ENCODE measurements around the gene LONRF2.
A peak's percentile ranks its signal among the peaks of the same experiment; 100 is the strongest.

LONRF2 gene

DNA sequence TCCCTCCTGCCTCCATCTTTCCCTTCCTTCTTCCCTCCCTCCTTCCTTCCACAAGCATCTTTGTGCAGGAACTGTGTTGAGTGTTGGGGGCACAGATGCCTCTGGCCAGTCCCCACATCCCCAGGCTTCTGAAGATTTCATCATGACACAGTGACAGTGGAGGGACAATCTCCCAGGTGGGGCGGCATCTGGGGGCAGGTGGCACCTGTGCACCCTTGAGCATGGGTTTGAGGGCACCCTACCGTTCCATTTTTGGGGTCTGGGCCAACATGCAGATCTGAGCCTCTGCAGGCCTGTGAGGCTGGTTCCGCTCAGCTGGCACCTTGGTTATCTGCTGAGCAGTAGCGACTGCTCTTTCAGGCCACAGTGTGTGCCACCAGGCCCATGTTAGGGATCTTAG lies 57.6 kb downstream of the LONRF2 start:
- TF ChIP-seq, protein P1, sequence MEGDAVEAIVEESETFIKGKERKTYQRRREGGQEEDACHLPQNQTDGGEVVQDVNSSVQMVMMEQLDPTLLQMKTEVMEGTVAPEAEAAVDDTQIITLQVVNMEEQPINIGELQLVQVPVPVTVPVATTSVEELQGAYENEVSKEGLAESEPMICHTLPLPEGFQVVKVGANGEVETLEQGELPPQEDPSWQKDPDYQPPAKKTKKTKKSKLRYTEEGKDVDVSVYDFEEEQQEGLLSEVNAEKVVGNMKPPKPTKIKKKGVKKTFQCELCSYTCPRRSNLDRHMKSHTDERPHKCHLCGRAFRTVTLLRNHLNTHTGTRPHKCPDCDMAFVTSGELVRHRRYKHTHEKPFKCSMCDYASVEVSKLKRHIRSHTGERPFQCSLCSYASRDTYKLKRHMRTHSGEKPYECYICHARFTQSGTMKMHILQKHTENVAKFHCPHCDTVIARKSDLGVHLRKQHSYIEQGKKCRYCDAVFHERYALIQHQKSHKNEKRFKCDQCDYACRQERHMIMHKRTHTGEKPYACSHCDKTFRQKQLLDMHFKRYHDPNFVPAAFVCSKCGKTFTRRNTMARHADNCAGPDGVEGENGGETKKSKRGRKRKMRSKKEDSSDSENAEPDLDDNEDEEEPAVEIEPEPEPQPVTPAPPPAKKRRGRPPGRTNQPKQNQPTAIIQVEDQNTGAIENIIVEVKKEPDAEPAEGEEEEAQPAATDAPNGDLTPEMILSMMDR (IDR thresholded peaks at IDR 0.05; ENCODE audit: insufficient read depth, low read length, missing control alignments), result no peak
- no peak overlapping the region for H3K4me3 ChIP-seq (ENCODE audit: low read depth, low read length)
- no peak for DNase-seq (ENCODE audit: low read depth, low spot score)
- CTCF ChIA-PET, result interaction anchor here (5.2 to 14.1 kb wide), 5 partner anchors 11 to 706 kb away, joined by 105 to 504 read pairs (median 125); no protein-coding TSS in a partner anchor
- POLR2A ChIA-PET, result no interaction called here

DNA sequence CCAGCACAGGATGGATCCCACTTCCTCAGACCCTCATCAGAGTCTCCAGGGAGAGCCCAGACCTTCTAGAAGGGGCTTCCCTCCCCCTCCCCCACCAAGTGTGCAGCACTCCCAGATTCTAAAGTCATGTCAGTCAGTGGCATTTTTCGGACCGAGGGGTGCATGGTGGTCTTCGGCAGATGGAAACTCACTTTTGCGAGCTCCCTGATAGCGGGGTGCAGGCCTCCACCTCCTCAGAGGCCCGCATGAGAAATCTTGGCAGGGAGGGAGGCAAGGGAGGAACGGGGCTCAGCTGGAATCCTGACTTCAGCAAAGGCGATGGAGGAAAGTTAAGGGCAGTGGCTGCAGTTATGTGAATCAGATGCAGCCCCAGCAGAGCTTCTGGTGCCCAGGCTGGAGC lies 58.2 kb downstream of the LONRF2 start:
- CTCF ChIA-PET, result interaction anchor here (1.1 to 14.1 kb wide), 10 partner anchors 11 to 706 kb away, joined by 3 to 504 read pairs (median 88); no protein-coding TSS in a partner anchor
- POLR2A ChIA-PET, result no interaction called here
- no peak for DNase-seq (ENCODE audit: low read depth, low spot score)
- H3K4me3 ChIP-seq (ENCODE audit: low read depth, low read length), result no peak overlapping the region
- TF ChIP-seq, protein P1 (IDR thresholded peaks at IDR 0.05; ENCODE audit: insufficient read depth, low read length, missing control alignments), result no peak

DNA sequence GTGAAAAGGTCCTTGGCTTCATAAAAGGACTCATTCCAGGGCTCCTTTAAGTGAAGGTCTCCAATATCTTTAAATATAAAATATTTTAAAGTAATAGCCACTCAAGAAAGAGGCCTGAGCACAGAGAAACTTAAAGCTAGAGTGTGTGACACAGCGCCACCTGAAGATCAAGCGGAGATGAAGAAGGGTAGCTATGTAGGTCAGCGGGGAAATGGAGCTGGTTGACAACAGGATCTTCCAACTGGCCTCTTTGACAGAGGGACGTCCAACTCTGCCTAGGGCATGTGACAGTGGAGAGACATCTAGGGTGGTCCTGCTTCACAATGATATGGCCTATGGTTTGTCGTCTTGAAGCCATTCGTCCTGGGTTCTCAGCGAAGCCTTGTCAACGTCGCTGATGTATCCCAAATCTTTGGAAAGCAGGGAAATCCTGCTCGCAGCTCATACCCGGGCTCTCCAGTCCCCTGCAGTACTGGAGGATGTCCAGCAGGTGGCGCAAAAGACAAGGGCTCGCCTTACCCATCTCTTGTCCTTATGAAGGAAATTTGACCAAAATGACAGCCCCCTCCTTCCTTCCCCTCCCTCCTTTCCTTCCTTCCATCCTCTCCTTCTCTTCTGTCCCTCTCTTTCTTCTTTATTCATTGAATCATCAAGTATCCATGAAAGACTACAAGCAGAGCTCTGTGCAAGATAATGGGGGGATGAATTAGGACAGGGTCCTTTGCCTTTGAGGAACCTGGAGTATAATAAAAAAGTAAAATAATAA lies 59.6 kb downstream of the LONRF2 start:
- TF ChIP-seq, protein P1 (IDR thresholded peaks at IDR 0.05; ENCODE audit: insufficient read depth, low read length, missing control alignments), result peak; percentile 94
- CTCF ChIA-PET, result interaction anchor here (0.6 to 14.1 kb wide), 73 partner anchors 12 to 1850 kb away, joined by 3 to 504 read pairs (median 4); partner anchors contain the start of genes EIF5B, MITD1, MRPL30 and REV1

DNA sequence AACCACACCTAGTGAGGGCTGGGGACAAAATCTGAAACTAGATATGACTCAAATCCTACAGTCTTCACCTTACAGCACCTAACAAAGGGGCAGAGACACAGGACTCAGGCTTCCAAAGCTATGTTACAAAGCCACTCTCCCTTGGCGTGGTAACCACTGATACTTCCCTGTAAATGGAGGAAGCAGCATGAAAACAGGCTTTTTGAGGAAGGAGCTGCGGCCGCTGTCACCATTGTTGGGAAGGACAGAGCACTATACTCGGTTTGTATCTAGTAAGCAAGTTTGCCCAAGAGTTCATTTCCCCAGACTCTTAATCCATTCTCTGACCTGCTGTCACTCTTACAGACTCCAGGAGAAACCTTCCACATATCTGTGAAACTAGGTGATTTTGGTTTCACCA lies 60.3 kb downstream of the LONRF2 start:
- no peak overlapping the region for H3K4me3 ChIP-seq (ENCODE audit: low read depth, low read length)
- POLR2A ChIA-PET, result interaction anchor here (0.8 kb wide), 1 partner anchor 119 kb away, joined by 3 read pairs; no protein-coding TSS in a partner anchor
- TF ChIP-seq, protein P1 (IDR thresholded peaks at IDR 0.05; ENCODE audit: insufficient read depth, low read length, missing control alignments), result no peak
- DNase-seq (ENCODE audit: low read depth, low spot score), result no peak
- CTCF ChIA-PET, result interaction anchor here (0.7 to 14.1 kb wide), 76 partner anchors 12 to 1849 kb away, joined by 3 to 504 read pairs (median 4); partner anchors contain the start of genes EIF5B, MITD1, MRPL30 and REV1

More for the DNA sequence above, 59.6 kb downstream of the LONRF2 start:
- peak overlapping the region; percentile 18; the same call in 1 of the 2 replicates for H3K4me3 ChIP-seq (ENCODE audit: low read depth, low read length)
- no peak for DNase-seq (ENCODE audit: low read depth, low spot score)
- POLR2A ChIA-PET, result interaction anchor here (0.8 kb wide), 1 partner anchor 118 kb away, joined by 3 read pairs; no protein-coding TSS in a partner anchor

DNA sequence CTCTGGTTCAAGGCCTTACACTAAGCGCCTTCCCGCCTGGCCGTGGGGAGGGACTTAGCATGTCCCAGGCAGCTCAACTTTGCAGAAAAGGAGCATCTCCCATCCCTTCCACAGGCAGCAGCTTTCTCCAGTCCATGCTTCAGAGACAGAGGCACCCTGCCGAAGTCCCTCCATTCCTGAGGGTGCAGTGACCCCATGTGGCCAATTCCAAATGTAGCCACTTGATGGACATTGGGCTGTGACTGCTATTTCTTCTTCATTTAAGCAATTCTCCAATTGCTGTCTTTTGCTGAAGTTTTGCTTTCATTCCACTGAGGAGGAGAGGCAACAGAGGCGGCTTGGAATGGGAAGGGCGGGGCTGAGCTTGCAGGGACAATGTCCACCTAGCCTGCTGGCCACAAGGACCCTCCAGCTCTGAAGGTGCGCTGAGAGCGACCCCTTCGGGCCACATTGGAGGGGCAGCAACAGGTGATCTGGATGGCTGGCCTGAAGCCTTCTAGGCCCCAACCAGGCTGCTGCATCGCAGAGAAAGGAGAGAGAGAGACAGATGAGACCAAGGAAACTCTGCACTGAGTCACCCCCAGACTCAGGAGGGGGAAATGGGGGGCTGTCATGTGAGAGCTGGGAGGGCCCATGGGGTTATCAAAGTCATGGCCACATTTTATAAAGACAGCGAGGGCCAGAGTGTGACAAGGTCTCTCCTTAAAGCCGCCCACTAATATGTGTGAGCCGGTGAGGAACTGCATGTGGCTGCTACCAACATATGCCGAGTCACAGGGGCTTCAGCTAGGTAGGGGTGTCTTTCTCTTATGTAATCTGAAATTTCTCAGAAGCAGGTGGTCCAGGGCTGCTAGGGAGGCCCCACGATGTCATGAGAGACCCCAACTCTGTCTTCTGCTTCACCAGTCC lies 61.3 kb downstream of the LONRF2 start:
- ChIA-PET POLR2A (no interaction called here), CTCF (interaction anchor here (0.6 to 14.1 kb wide), 73 partner anchors 8 to 1612 kb away, joined by 3 to 504 read pairs (median 4); partner anchors contain the start of genes EIF5B, MITD1, MRPL30 and REV1)
- H3K4me3 ChIP-seq (ENCODE audit: low read depth, low read length), result no peak overlapping the region
- DNase-seq (ENCODE audit: low read depth, low spot score), result peak; percentile 36
- TF ChIP-seq, protein P1 (IDR thresholded peaks at IDR 0.05; ENCODE audit: insufficient read depth, low read length, missing control alignments), result peak; percentile 75
